Gastroesophageal sphincter (tissue), 4 donors: ENCODE measurements around the gene ZNF296. TPM values are rescaled to one million over a fixed set of nuclear protein-coding genes. Genes with fewer than 3 reads are reported as not detected.

Experiments used
- ATAC-seq: fragments of 150-250 bp; one replicate; pipeline ENCODE4 v1.9.1; 2016; ENCODE audit warnings: mild to moderate bottlenecking, moderate library complexity
- H3K27ac ChIP-seq, 4 donors: fragments of 200-600 bp; sonication (generic) in 3 of 4; 1 replicate in 3 of 4; 2 replicates in 1 of 4; pipeline ENCODE4 v1.5.1; 2016 to 2019
- H3K27me3 ChIP-seq: fragments of 200-600 bp; sonication (generic); one replicate; pipeline ENCODE4 v1.5.1; 2019
- H3K36me3 ChIP-seq, 2 donors: fragments of 200-600 bp; sonication (generic); one replicate each; pipeline ENCODE4 v1.5.1; 2019; ENCODE audit warnings: control low read depth in 1 of 2
- H3K4me1 ChIP-seq, 3 donors: fragments of 200-600 bp; sonication (generic); 1 replicate in 2 of 3; 2 replicates in 1 of 3; pipeline ENCODE4 v1.5.1; 2016 to 2019; ENCODE audit warnings: control low read depth in 2 of 3
- H3K4me3 ChIP-seq, 2 donors: fragments of 200-600 bp; sonication (generic); one replicate each; pipeline ENCODE4 v1.5.1; 2019; ENCODE audit warnings: mild to moderate bottlenecking in 1 of 2, moderate library complexity in 1 of 2
- H3K9me3 ChIP-seq, 3 donors: fragments of 200-600 bp; sonication (generic); one replicate each; pipeline ENCODE4 v1.5.1; 2017 to 2019; ENCODE audit warnings: control low read depth in 2 of 3
- CTCF ChIP-seq, 4 experiments: fragments of 200-600 bp in 2 of 4; fragments of 450-650 bp in 2 of 4; sonication (generic) in 1 of 4; IDR thresholded peaks; one replicate each; pipeline ENCODE4 v1.5.1; 2017 to 2019; ENCODE audit warnings: antibody characterized with exemption in 4 of 4, mild to moderate bottlenecking in 2 of 4, moderate library complexity in 2 of 4
- EP300 ChIP-seq: sonication (generic); formaldehyde crosslinking; IDR thresholded peaks from one replicate; pipeline ENCODE4 v1.6.1; 2017; ENCODE audit warnings: antibody characterized with exemption, mild to moderate bottlenecking
- POLR2A ChIP-seq, 2 donors: fragments of 450-650 bp; IDR thresholded peaks; one replicate each; pipeline ENCODE4 v1.6.1; 2017; ENCODE audit warnings: antibody characterized with exemption in 2 of 2, mild to moderate bottlenecking in 2 of 2, moderate library complexity in 1 of 2
- POLR2AphosphoS5 ChIP-seq: sonication (generic); formaldehyde crosslinking; IDR thresholded peaks from one replicate; pipeline ENCODE4 v1.6.1; 2017; ENCODE audit warnings: antibody characterized with exemption
- WGBS, 2 donors: methylation state at CpG; one replicate each; pipeline ENCODE4 v1.1.5; 2018; ENCODE audit warnings: low coverage in 1 of 2; 5-methylcytosine and 5-hydroxymethylcytosine counted together
- total RNA-seq, 4 donors: library from RNA; depleted of rRNA; stranded (reverse); fragments of >200 nt; gene quantifications; one replicate each; pipeline ENCODE4 v1.1.0, GENCODE V29; 2016

Gene ZNF296
- total RNA-seq, 4 donors from 2014 or later: 0.50 TPM; not detected in 3

GRCh38 chr19:45087531-45087930 lies 11.3 kb upstream of the ZNF296 start:
- Histone ChIP-seq H3K4me1 (peaks cover 0 to 22% (median 6%) of the 10 kb centered on the region in 3 donors), H3K27me3 (no peaks in the 10 kb centered on the region), H3K9me3 (no peaks in the 10 kb centered on the region), H3K4me3 (no peak overlapping the region), H3K27ac (no peak overlapping the region), H3K36me3 (peaks cover 0 to 59% of the 10 kb centered on the region in 2 donors)
- 64 to 72% methylated on average over 3 to 10 of the region's 11 CpGs for WGBS, 2 donors
- TF ChIP-seq POLR2A (IDR thresholded peaks at IDR 0.05) (no peak), CTCF (IDR thresholded peaks at IDR 0.05) (no peak), POLR2AphosphoS5 (no peak), EP300 (no peak)
- no peak for ATAC-seq

- Histone ChIP-seq H3K27ac (no peak overlapping the region), H3K9me3 (no peaks in the 10 kb centered on the region), H3K27me3 (no peaks in the 10 kb centered on the region), H3K4me3 (no peak overlapping the region), H3K36me3 (peaks cover 0 to 70% of the 10 kb centered on the region in 2 donors), H3K4me1 (peaks cover 0 to 16% (median 6%) of the 10 kb centered on the region in 3 donors)
- no peak for TF ChIP-seq POLR2AphosphoS5
- no peak for TF ChIP-seq EP300
- TF ChIP-seq POLR2A (IDR thresholded peaks at IDR 0.05): no peak
- no peak for TF ChIP-seq CTCF (IDR thresholded peaks at IDR 0.05)
- 94 to 100% methylated on average over 1 to 4 of the region's 4 CpGs for WGBS, 2 donors
- ATAC-seq: no peak
Observed at GRCh38 chr19:45086480-45086879, 10.2 kb upstream of the ZNF296 start.

GRCh38 chr19:45082170-45082569 lies 5.9 kb upstream of the ZNF296 start:
- H3K36me3 ChIP-seq: peaks cover 0 to 48% of the 10 kb centered on the region in 2 donors
- H3K9me3 ChIP-seq: no peaks in the 10 kb centered on the region
- peaks cover 0 to 34% (median 9%) of the 10 kb centered on the region in 3 donors for H3K4me1 ChIP-seq
- no peak overlapping the region for H3K27ac ChIP-seq
- ATAC-seq: no peak
- H3K27me3 ChIP-seq: no peaks in the 10 kb centered on the region
- no peak for TF ChIP-seq POLR2AphosphoS5
- no peak for TF ChIP-seq POLR2A (IDR thresholded peaks at IDR 0.05)
- TF ChIP-seq CTCF (IDR thresholded peaks at IDR 0.05): no peak
- no peak for TF ChIP-seq EP300
- 91 to 100% methylated on average over 2 to 5 of the region's 5 CpGs for WGBS, 2 donors
- H3K4me3 ChIP-seq: no peak overlapping the region

- Histone ChIP-seq H3K4me3 (peak overlapping the region; percentile 56 to 76), H3K36me3 (peaks cover 0 to 30% of the 10 kb centered on the region in 2 donors), H3K4me1 (peaks cover 0 to 57% (median 16%) of the 10 kb centered on the region in 3 donors), H3K9me3 (no peaks in the 10 kb centered on the region), H3K27ac (peak overlapping the region in 3 of 4 donors; percentile 70 to 74 (median 73)), H3K27me3 (no peaks in the 10 kb centered on the region)
- 18% methylated on average over 3 of the region's 6 CpGs; no CpG with 5 or more reads in 1 of the 2 donors for WGBS, 2 donors
- TF ChIP-seq POLR2A (IDR thresholded peaks at IDR 0.05): no peak
- TF ChIP-seq POLR2AphosphoS5: no peak
- TF ChIP-seq EP300: no peak
- no peak for TF ChIP-seq CTCF (IDR thresholded peaks at IDR 0.05)
- ATAC-seq: no peak
Observed at GRCh38 chr19:45079911-45080370, 3.7 kb upstream of the ZNF296 start.
